SK-N-SH treated with all-trans-retinoic acid at 6 μM for 48 hours (cell line): ENCODE measurements around the gene EPHB4.

ENCODE experiments used
- ATAC-seq: fragments of 200-7000 bp; cut with Tn5 transposase; 3 replicates; pipeline ENCODE4 v1.9.1; 2020; ENCODE audit warnings: mild to moderate bottlenecking, moderate library complexity
- ARNTL ChIP-seq: fragments of 450-650 bp; formaldehyde crosslinking; IDR thresholded peaks from 2 replicates; pipeline ENCODE4 v1.5.0; 2020; ENCODE audit warnings: low read depth, mild to moderate bottlenecking, moderate library complexity, borderline replicate concordance
- CSDC2 ChIP-seq: fragments of 250-450 bp; sonication (Bioruptor Pico); IDR thresholded peaks from 2 replicates; pipeline ENCODE4 v1.5.0; 2020; ENCODE audit warnings: mild to moderate bottlenecking, moderate library complexity
- ESRRG ChIP-seq: fragments of 250-450 bp; sonication (Bioruptor Pico); IDR thresholded peaks from 2 replicates; pipeline ENCODE4 v1.6.1; 2021; ENCODE audit warnings: mild to moderate bottlenecking
- GLIS3 ChIP-seq: fragments of 250-450 bp; sonication (Bioruptor Pico); IDR thresholded peaks from 2 replicates; pipeline ENCODE4 v1.5.0; 2020; ENCODE audit warnings: mild to moderate bottlenecking, moderate library complexity
- ISL1 ChIP-seq: fragments of 250-450 bp; sonication (Bioruptor Pico); IDR thresholded peaks from 2 replicates; pipeline ENCODE4 v2.1.2; 2022; ENCODE audit warnings: mild to moderate bottlenecking, moderate library complexity
- OSR1 ChIP-seq: fragments of 250-450 bp; sonication (Bioruptor Pico); IDR thresholded peaks from 2 replicates; pipeline ENCODE4 v1.8.0; 2022; ENCODE audit warnings: moderate library complexity, mild to moderate bottlenecking, inconsistent platforms
- PPARA ChIP-seq: fragments of 250-450 bp; sonication (Bioruptor Pico); IDR thresholded peaks from 2 replicates; pipeline ENCODE4 v1.5.0; 2020; ENCODE audit warnings: mild to moderate bottlenecking, borderline replicate concordance
- RARB ChIP-seq: fragments of 250-450 bp; sonication (Bioruptor Pico); IDR thresholded peaks from 2 replicates; pipeline ENCODE4 v1.8.0; 2021; ENCODE audit warnings: mild to moderate bottlenecking, moderate library complexity
- SNAI2 ChIP-seq: fragments of 250-450 bp; sonication (Bioruptor Pico); IDR thresholded peaks from 2 replicates; pipeline ENCODE4 v1.5.0; 2020; ENCODE audit warnings: mild to moderate bottlenecking, moderate library complexity
- TCF4 ChIP-seq: fragments of 250-450 bp; sonication (Bioruptor Pico); IDR thresholded peaks from 2 replicates; pipeline ENCODE4 v1.8.0; 2021; ENCODE audit warnings: mild to moderate bottlenecking, moderate library complexity, borderline replicate concordance
- TOX ChIP-seq: fragments of 250-450 bp; sonication (Bioruptor Pico); IDR thresholded peaks from 2 replicates; pipeline ENCODE4 v1.8.0; 2021; ENCODE audit warnings: mild to moderate bottlenecking, moderate library complexity, borderline replicate concordance
- ZC3H10 ChIP-seq: fragments of 250-450 bp; sonication (Bioruptor Pico); IDR thresholded peaks from 2 replicates; pipeline ENCODE4 v1.5.1; 2021; ENCODE audit warnings: mild to moderate bottlenecking, moderate library complexity
- ZFP3 ChIP-seq: fragments of 250-450 bp; sonication (Bioruptor Pico); IDR thresholded peaks from 2 replicates; pipeline ENCODE4 v1.5.0; 2020; ENCODE audit warnings: mild to moderate bottlenecking, moderate library complexity
- ZFP30 ChIP-seq: fragments of 450-650 bp; formaldehyde crosslinking; IDR thresholded peaks from 2 replicates; pipeline ENCODE4 v1.5.0; 2022; ENCODE audit warnings: mild to moderate bottlenecking, moderate library complexity
- ZNF565 ChIP-seq: fragments of 450-650 bp; formaldehyde crosslinking; conservative IDR thresholded peaks from 2 replicates; pipeline ENCODE4 v1.5.0; 2020; ENCODE audit warnings: low read depth, mild to moderate bottlenecking, moderate library complexity
- ZNF70 ChIP-seq: fragments of 450-650 bp; formaldehyde crosslinking; IDR thresholded peaks from 2 replicates; pipeline ENCODE4 v1.5.0; 2020; ENCODE audit warnings: mild to moderate bottlenecking, moderate library complexity
- ZNF8 ChIP-seq: fragments of 450-650 bp; formaldehyde crosslinking; IDR thresholded peaks from 2 replicates; pipeline ENCODE4 v1.5.0; 2020; ENCODE audit warnings: mild to moderate bottlenecking, moderate library complexity
- TF ChIP-seq, protein P1 (sequence below): fragments of 250-450 bp; sonication (Bioruptor Pico); IDR thresholded peaks from 2 replicates; pipeline ENCODE4 v1.5.1; 2021; ENCODE audit warnings: mild to moderate bottlenecking, moderate library complexity
- TF ChIP-seq, protein P2 (sequence below): fragments of 250-450 bp; sonication (Bioruptor Pico); IDR thresholded peaks from 2 replicates; pipeline ENCODE4 v1.5.0; 2020; ENCODE audit warnings: mild to moderate bottlenecking, moderate library complexity
- TF ChIP-seq, protein P3 (sequence below): fragments of 250-450 bp; sonication (Bioruptor Pico); IDR thresholded peaks from 2 replicates; pipeline ENCODE4 v1.8.0; 2021; ENCODE audit warnings: low read depth, mild to moderate bottlenecking, moderate library complexity, borderline replicate concordance
- TF ChIP-seq, protein P4 (sequence below): fragments of 250-450 bp; sonication (Bioruptor Pico); IDR thresholded peaks from 2 replicates; pipeline ENCODE4 v1.5.1; 2020; ENCODE audit warnings: low read depth, mild to moderate bottlenecking, moderate library complexity

EPHB4 gene

DNA sequence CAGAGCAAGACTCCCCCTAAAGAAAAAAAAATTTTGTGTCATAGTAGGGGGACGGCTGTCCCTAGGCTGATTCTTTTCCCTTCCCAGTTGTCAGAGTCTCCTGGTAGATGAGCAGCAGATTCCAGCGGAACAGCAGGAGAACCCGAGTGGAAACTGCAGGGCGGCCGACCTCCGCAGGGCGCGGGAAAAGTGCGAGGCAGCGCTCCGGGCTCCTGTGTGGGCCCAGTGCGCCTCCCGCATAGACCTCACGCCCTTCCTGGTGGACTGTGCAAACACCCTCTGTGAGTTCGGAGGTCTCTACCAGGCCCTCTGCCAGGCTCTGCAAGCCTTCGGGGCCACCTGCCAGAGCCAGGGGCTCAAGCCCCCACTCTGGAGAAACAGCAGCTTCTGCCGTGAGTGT, 48.0 kb downstream of the EPHB4 start:
- ATAC-seq: peak; percentile 42
- TF ChIP-seq TCF4 (CRISPR knock-in tag) (no peak), ZNF70 (CRISPR knock-in tag) (no peak), ESRRG (CRISPR knock-in tag) (no peak)
- TF ChIP-seq, protein P1, sequence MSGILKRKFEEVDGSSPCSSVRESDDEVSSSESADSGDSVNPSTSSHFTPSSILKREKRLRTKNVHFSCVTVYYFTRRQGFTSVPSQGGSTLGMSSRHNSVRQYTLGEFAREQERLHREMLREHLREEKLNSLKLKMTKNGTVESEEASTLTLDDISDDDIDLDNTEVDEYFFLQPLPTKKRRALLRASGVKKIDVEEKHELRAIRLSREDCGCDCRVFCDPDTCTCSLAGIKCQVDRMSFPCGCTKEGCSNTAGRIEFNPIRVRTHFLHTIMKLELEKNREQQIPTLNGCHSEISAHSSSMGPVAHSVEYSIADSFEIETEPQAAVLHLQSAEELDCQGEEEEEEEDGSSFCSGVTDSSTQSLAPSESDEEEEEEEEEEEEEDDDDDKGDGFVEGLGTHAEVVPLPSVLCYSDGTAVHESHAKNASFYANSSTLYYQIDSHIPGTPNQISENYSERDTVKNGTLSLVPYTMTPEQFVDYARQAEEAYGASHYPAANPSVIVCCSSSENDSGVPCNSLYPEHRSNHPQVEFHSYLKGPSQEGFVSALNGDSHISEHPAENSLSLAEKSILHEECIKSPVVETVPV (CRISPR knock-in tag): no peak

DNA sequence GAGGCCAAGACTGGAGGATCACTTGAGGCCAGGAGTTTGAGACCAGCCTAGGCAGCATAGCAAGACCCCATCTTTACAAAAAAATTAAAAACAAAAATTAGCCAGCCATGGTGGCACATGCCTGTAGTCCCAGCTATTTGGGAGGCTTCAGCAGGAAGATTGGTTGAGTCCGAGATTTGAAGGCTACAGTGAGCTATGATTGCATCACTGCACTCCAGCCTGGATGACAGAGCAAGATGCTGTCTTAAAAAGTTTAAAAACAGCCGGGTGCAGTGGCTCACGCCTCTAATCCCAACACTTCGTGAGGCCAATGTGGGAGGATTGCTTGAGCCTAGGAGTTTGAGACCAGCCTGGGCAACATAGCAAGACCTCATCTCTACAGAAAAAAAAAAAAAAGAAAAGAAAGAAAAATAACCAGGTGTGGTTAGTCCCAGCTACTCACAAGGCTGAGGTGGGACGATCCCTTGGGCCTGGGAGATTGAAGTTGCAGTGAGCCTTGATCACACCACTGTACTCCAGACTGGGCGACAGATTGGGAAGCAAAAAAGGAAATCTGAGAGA, 49.2 kb downstream of the EPHB4 start:
- no peak for TF ChIP-seq ESRRG (CRISPR knock-in tag)
- TF ChIP-seq TOX: no peak
- TF ChIP-seq CSDC2 (CRISPR knock-in tag): no peak
- TF ChIP-seq PPARA (CRISPR knock-in tag): no peak
- TF ChIP-seq ZNF565 (CRISPR knock-in tag): no peak
- TF ChIP-seq ZFP3: no peak
- no peak for TF ChIP-seq GLIS3 (CRISPR knock-in tag)
- no peak for TF ChIP-seq ZNF8 (CRISPR knock-in tag)
- TF ChIP-seq ZC3H10 (CRISPR knock-in tag): no peak
- TF ChIP-seq ZFP30 (CRISPR knock-in tag): no peak
- no peak for TF ChIP-seq RARB
- no peak for TF ChIP-seq ARNTL
- no peak for TF ChIP-seq ZNF70 (CRISPR knock-in tag)
- no peak for TF ChIP-seq OSR1 (CRISPR knock-in tag)
- ATAC-seq: no peak

DNA sequence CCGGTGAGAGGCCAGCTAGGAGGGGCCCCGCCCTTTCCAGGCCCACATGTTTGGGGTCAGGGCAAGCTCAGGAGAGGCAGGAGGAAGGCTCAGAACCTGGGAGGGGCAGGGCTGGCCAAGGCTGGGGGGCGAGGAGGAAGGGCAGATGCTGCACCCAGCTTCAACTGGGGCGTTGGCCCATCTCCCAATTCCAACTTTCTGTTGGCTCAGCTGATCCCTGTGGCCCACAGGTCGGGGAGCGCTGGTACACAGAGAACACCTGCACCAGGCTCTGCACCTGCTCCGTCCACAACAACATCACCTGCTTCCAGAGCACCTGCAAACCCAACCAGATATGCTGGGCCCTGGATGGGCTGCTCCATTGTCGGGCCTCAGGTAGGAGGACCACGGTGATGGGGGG, 53.8 kb downstream of the EPHB4 start:
- no peak for ATAC-seq
- TF ChIP-seq ZFP30 (CRISPR knock-in tag) (no peak), GLIS3 (CRISPR knock-in tag) (no peak), OSR1 (CRISPR knock-in tag) (no peak), ZFP3 (no peak), ZNF70 (CRISPR knock-in tag) (no peak), ISL1 (CRISPR knock-in tag) (no peak), ESRRG (CRISPR knock-in tag) (no peak), SNAI2 (CRISPR knock-in tag) (no peak), ZC3H10 (CRISPR knock-in tag) (no peak), TOX (no peak)
- TF ChIP-seq, protein P2, sequence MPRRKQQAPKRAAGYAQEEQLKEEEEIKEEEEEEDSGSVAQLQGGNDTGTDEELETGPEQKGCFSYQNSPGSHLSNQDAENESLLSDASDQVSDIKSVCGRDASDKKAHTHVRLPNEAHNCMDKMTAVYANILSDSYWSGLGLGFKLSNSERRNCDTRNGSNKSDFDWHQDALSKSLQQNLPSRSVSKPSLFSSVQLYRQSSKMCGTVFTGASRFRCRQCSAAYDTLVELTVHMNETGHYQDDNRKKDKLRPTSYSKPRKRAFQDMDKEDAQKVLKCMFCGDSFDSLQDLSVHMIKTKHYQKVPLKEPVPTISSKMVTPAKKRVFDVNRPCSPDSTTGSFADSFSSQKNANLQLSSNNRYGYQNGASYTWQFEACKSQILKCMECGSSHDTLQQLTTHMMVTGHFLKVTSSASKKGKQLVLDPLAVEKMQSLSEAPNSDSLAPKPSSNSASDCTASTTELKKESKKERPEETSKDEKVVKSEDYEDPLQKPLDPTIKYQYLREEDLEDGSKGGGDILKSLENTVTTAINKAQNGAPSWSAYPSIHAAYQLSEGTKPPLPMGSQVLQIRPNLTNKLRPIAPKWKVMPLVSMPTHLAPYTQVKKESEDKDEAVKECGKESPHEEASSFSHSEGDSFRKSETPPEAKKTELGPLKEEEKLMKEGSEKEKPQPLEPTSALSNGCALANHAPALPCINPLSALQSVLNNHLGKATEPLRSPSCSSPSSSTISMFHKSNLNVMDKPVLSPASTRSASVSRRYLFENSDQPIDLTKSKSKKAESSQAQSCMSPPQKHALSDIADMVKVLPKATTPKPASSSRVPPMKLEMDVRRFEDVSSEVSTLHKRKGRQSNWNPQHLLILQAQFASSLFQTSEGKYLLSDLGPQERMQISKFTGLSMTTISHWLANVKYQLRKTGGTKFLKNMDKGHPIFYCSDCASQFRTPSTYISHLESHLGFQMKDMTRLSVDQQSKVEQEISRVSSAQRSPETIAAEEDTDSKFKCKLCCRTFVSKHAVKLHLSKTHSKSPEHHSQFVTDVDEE: no peak
- TF ChIP-seq, protein P3, sequence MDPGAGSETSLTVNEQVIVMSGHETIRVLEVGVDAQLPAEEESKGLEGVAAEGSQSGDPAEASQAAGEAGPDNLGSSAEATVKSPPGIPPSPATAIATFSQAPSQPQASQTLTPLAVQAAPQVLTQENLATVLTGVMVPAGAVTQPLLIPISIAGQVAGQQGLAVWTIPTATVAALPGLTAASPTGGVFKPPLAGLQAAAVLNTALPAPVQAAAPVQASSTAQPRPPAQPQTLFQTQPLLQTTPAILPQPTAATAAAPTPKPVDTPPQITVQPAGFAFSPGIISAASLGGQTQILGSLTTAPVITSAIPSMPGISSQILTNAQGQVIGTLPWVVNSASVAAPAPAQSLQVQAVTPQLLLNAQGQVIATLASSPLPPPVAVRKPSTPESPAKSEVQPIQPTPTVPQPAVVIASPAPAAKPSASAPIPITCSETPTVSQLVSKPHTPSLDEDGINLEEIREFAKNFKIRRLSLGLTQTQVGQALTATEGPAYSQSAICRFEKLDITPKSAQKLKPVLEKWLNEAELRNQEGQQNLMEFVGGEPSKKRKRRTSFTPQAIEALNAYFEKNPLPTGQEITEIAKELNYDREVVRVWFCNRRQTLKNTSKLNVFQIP (CRISPR knock-in tag): no peak

DNA sequence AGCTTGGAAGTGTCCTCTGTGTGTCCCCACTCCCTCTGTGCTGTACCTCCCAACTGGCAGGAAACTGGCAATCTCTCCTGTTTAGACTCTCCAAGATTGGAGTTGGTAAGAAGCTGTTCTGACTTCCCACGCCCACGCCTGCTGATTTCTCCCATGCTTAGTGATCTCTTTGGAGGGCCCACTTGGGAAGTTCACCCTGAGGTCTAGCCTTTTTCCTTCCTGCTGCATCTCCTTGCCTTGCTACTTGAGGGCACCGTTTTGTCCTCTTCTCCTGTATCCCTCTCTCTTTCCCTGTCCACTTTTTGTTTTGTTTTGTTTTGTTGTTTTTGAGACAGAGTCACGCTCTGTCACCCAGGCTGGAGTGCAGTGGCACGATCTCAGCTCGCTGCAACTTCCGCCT, 58.5 kb downstream of the EPHB4 start:
- no peak for ATAC-seq
- TF ChIP-seq ZNF70 (CRISPR knock-in tag) (no peak), OSR1 (CRISPR knock-in tag) (no peak), CSDC2 (CRISPR knock-in tag) (no peak), RARB (no peak), PPARA (CRISPR knock-in tag) (no peak), ZFP30 (CRISPR knock-in tag) (no peak), ZNF565 (CRISPR knock-in tag) (no peak), ZFP3 (no peak), TCF4 (CRISPR knock-in tag) (no peak), ISL1 (CRISPR knock-in tag) (no peak), TOX (no peak), GLIS3 (CRISPR knock-in tag) (no peak)
- TF ChIP-seq, protein P1 (CRISPR knock-in tag): no peak
- TF ChIP-seq, protein P4, sequence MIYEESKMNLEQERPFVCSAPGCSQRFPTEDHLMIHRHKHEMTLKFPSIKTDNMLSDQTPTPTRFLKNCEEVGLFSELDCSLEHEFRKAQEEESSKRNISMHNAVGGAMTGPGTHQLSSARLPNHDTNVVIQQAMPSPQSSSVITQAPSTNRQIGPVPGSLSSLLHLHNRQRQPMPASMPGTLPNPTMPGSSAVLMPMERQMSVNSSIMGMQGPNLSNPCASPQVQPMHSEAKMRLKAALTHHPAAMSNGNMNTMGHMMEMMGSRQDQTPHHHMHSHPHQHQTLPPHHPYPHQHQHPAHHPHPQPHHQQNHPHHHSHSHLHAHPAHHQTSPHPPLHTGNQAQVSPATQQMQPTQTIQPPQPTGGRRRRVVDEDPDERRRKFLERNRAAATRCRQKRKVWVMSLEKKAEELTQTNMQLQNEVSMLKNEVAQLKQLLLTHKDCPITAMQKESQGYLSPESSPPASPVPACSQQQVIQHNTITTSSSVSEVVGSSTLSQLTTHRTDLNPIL (CRISPR knock-in tag): no peak
- TF ChIP-seq, protein P3 (CRISPR knock-in tag): no peak
- TF ChIP-seq, protein P2: no peak
